Calu3 (cell line): Measurements from ENCODE around the gene SMIM8. TPM values are rescaled to one million over a fixed set of nuclear protein-coding genes. Genes with fewer than 3 reads are reported as not detected.

Experiments used
- BruUV-seq: library from RNA; stranded (reverse); fragments of 400-500 nt; replicated peaks from 2 replicates; lab custom pipeline; 2021; lab: Mats Ljungman, UMichigan
- CTCF ChIA-PET: fragments of 300-600 bp; sonication (Branson Sonifier 250); formaldehyde crosslinking; loops from one replicate; lab custom pipeline; 2022; ENCODE audit warnings: antibody characterized with exemption; lab: Charles Lee
- DNase-seq: peaks from one replicate; pipeline ENCODE4 v3.0.0; 2022
- H3K27ac Mint-ChIP-seq: one replicate; pipeline ENCODE4 v1.8.0; 2022; ENCODE audit warnings: mixed read lengths; ENCODE audit not compliant: unreplicated experiment
- H3K27me3 Mint-ChIP-seq: one replicate; pipeline ENCODE4 v1.8.0; 2022; ENCODE audit warnings: mixed read lengths; ENCODE audit not compliant: unreplicated experiment
- H3K36me3 Mint-ChIP-seq: one replicate; pipeline ENCODE4 v1.8.0; 2022; ENCODE audit warnings: mild to moderate bottlenecking, moderate library complexity, mixed read lengths; ENCODE audit not compliant: insufficient read depth, unreplicated experiment
- H3K4me1 Mint-ChIP-seq: one replicate; pipeline ENCODE4 v1.8.0; 2022; ENCODE audit warnings: mild to moderate bottlenecking, low read depth, mixed read lengths; ENCODE audit not compliant: unreplicated experiment
- H3K4me3 Mint-ChIP-seq: one replicate; pipeline ENCODE4 v1.8.0; 2022; ENCODE audit warnings: mild to moderate bottlenecking, low read depth, moderate library complexity, mixed read lengths; ENCODE audit not compliant: unreplicated experiment
- H3K9me3 Mint-ChIP-seq: one replicate; pipeline ENCODE4 v1.8.0; 2022; ENCODE audit warnings: low read depth, mixed read lengths; ENCODE audit not compliant: unreplicated experiment
- CTCF ChIP-seq: fragments of 200-600 bp; IDR thresholded peaks from one replicate; pipeline ENCODE4 v1.8.0; 2022; ENCODE audit warnings: antibody characterized with exemption; ENCODE audit not compliant: unreplicated experiment
- intact Hi-C: fragments of 100-400 bp; cut with micrococcal nuclease; formaldehyde crosslinking; loops from one replicate; pipeline ENCODE4 v1.10.0; 2022; ENCODE audit not compliant: unreplicated experiment
- total RNA-seq: library from RNA; stranded (reverse); gene quantifications from 2 replicates; pipeline ENCODE4 v1.2.3, GENCODE V29; 2022

SMIM8 gene
- total RNA-seq, 1 experiment from 2014 or later, result 15.1 TPM

GRCh38 chr6:87373377-87373776 is 51.0 kb downstream of the SMIM8 start:
- BruUV-seq, result no TSS peak
- DNase-seq, result no peak
- no peaks in the 10 kb centered on the region for H3K27me3 Mint-ChIP-seq
- CTCF ChIA-PET, result no interaction called here
- TF ChIP-seq CTCF, result no peak
- no peak overlapping the region for H3K27ac Mint-ChIP-seq
- H3K4me3 Mint-ChIP-seq, result no peak overlapping the region
- peaks cover 3% of the 10 kb centered on the region for H3K9me3 Mint-ChIP-seq
- intact Hi-C loops, result no loop called here
- no peaks in the 10 kb centered on the region for H3K4me1 Mint-ChIP-seq
- no peaks in the 10 kb centered on the region for H3K36me3 Mint-ChIP-seq

GRCh38 chr6:87375315-87375714 is 52.9 kb downstream of the SMIM8 start:
- intact Hi-C loops, result no loop called here
- no peak overlapping the region for H3K27ac Mint-ChIP-seq
- TF ChIP-seq CTCF, result no peak
- DNase-seq, result no peak
- no TSS peak for BruUV-seq
- H3K4me1 Mint-ChIP-seq, result no peaks in the 10 kb centered on the region
- no peaks in the 10 kb centered on the region for H3K9me3 Mint-ChIP-seq
- no peaks in the 10 kb centered on the region for H3K27me3 Mint-ChIP-seq
- no peak overlapping the region for H3K4me3 Mint-ChIP-seq
- H3K36me3 Mint-ChIP-seq, result no peaks in the 10 kb centered on the region
- CTCF ChIA-PET, result no interaction called here

GRCh38 chr6:87376643-87377042 is 54.3 kb downstream of the SMIM8 start:
- no peaks in the 10 kb centered on the region for H3K9me3 Mint-ChIP-seq
- no peak for DNase-seq
- intact Hi-C loops, result no loop called here
- CTCF ChIA-PET, result no interaction called here
- no peaks in the 10 kb centered on the region for H3K27me3 Mint-ChIP-seq
- TF ChIP-seq CTCF, result no peak
- H3K36me3 Mint-ChIP-seq, result no peaks in the 10 kb centered on the region
- no peak overlapping the region for H3K27ac Mint-ChIP-seq
- BruUV-seq, result no TSS peak
- no peak overlapping the region for H3K4me3 Mint-ChIP-seq
- H3K4me1 Mint-ChIP-seq, result no peaks in the 10 kb centered on the region

- no peak for TF ChIP-seq CTCF
- CTCF ChIA-PET, result interaction anchor here (0.6 kb wide), 1 partner anchor 14 kb away, joined by 3 read pairs; no protein-coding TSS in a partner anchor
- BruUV-seq, result no TSS peak
- Mint-ChIP-seq H3K27ac (no peak overlapping the region), H3K4me3 (no peak overlapping the region), H3K4me1 (no peaks in the 10 kb centered on the region), H3K9me3 (no peaks in the 10 kb centered on the region), H3K27me3 (no peaks in the 10 kb centered on the region), H3K36me3 (no peaks in the 10 kb centered on the region)
- DNase-seq, result no peak
- intact Hi-C loops, result no loop called here
Measured at GRCh38 chr6:87378947-87379346, 56.6 kb downstream of the SMIM8 start.
